Spleen (tissue), 7 donors: ENCODE results near the gene EHD4.
A peak's percentile ranks its signal among the peaks of the same experiment; 100 is the strongest.

Experiments used
- CTCF ChIP-seq, 11 experiments: fragments of 200-600 bp in 7 of 11; fragments of 450-650 bp in 4 of 11; sonication (generic) in 4 of 11; IDR thresholded peaks in 8 of 11; conservative IDR thresholded peaks in 3 of 11; 1 replicate in 7 of 11; 2 replicates in 4 of 11; pipeline versions ENCODE4 v1.4.0 to v1.8.0; 2016 to 2021; ENCODE audit warnings: antibody characterized with exemption in 11 of 11, inconsistent platforms in 4 of 11, mild to moderate bottlenecking in 1 of 11
- POLR2A ChIP-seq, 3 donors: fragments of 450-650 bp; IDR thresholded peaks; one replicate each; pipeline ENCODE4 v1.5.1; 2017; ENCODE audit warnings: antibody characterized with exemption in 3 of 3, mild to moderate bottlenecking in 1 of 3
- donor health status: DM: no; HTN: no; CAD: no; lungs with moderate emphysema.
- donor health status: DM: no; HTN: no; CAD: no.
- donor health status: DM: no; HTN: no; CAD: no.

GRCh38 chr15:41894791-41895463, 77.4 kb downstream of the EHD4 start:
- TF ChIP-seq CTCF (IDR thresholded peaks at IDR 0.05 in 8 of 11, conservative IDR thresholded peaks at IDR 0.05 in 3 of 11) (peak in 1 of 11 experiments; percentile 25), POLR2A (IDR thresholded peaks at IDR 0.05) (no peak)
